HEK293T (cell line): ENCODE data around the gene NAPB.

ENCODE experiments used
- CTCF ChIA-PET: fragments of 350-600 bp; formaldehyde crosslinking; extraction: SDS; loops from one replicate; lab custom pipeline; 2021; ENCODE audit warnings: antibody characterized with exemption, inconsistent platforms; lab: Yijun Ruan, JAX
- POLR2A ChIA-PET: fragments of 350-600 bp; formaldehyde crosslinking; extraction: SDS; loops from one replicate; lab custom pipeline; 2020; ENCODE audit warnings: antibody characterized with exemption, inconsistent platforms; lab: Yijun Ruan, JAX
- DNase-seq: peaks from one replicate; pipeline ENCODE4 v3.0.0; 2012; ENCODE audit warnings: mixed read lengths; ENCODE audit errors: extremely low spot score
- ARNT ChIP-seq: fragments of 450-650 bp; IDR thresholded peaks from 2 replicates; pipeline ENCODE4 v1.6.1; 2017; ENCODE audit warnings: mild to moderate bottlenecking
- BHLHE40 ChIP-seq: fragments of 450-650 bp; IDR thresholded peaks from 2 replicates; pipeline ENCODE4 v1.6.1; 2016; ENCODE audit warnings: mild to moderate bottlenecking, moderate library complexity, borderline replicate concordance
- CTBP1 ChIP-seq: fragments of 450-650 bp; IDR thresholded peaks from 2 replicates; pipeline ENCODE4 v1.6.1; 2016; ENCODE audit warnings: borderline replicate concordance
- ELF4 ChIP-seq: fragments of 450-650 bp; IDR thresholded peaks from 2 replicates; pipeline ENCODE4 v1.6.1; 2017; ENCODE audit warnings: antibody characterized with exemption
- FOXA1 ChIP-seq: fragments of 450-650 bp; IDR thresholded peaks from 2 replicates; pipeline ENCODE4 v1.6.1; 2016; ENCODE audit warnings: mild to moderate bottlenecking
- FOXK2 ChIP-seq: fragments of 450-650 bp; IDR thresholded peaks from 2 replicates; pipeline ENCODE4 v1.6.1; 2016; ENCODE audit warnings: mild to moderate bottlenecking
- FOXM1 ChIP-seq: fragments of 450-650 bp; IDR thresholded peaks from 2 replicates; pipeline ENCODE4 v1.6.1; 2017; ENCODE audit warnings: mild to moderate bottlenecking, borderline replicate concordance
- HDGF ChIP-seq: fragments of 450-650 bp; IDR thresholded peaks from 2 replicates; pipeline ENCODE4 v1.6.1; 2017; ENCODE audit warnings: antibody characterized with exemption, borderline replicate concordance
- L3MBTL2 ChIP-seq: fragments of 450-650 bp; conservative IDR thresholded peaks from 2 replicates; pipeline ENCODE4 v1.6.1; 2016; ENCODE audit warnings: mild to moderate bottlenecking
- LEF1 ChIP-seq: fragments of 450-650 bp; IDR thresholded peaks from 2 replicates; pipeline ENCODE4 v1.6.1; 2017; ENCODE audit warnings: mild to moderate bottlenecking, borderline replicate concordance
- NFRKB ChIP-seq: fragments of 450-650 bp; IDR thresholded peaks from 2 replicates; pipeline ENCODE4 v1.6.1; 2016; ENCODE audit warnings: mild to moderate bottlenecking, moderate library complexity
- SP1 ChIP-seq: fragments of 450-650 bp; IDR thresholded peaks from 2 replicates; pipeline ENCODE4 v1.6.1; 2017
- SUZ12 ChIP-seq: fragments of 450-650 bp; IDR thresholded peaks from 2 replicates; pipeline ENCODE4 v1.6.1; 2016; ENCODE audit warnings: mild to moderate bottlenecking
- TARDBP ChIP-seq: fragments of 450-650 bp; IDR thresholded peaks from 2 replicates; pipeline ENCODE4 v1.6.1; 2016
- ZNF384 ChIP-seq: fragments of 450-650 bp; IDR thresholded peaks from 2 replicates; pipeline ENCODE4 v1.6.1; 2016
- TF ChIP-seq, protein P1 (sequence below): fragments of 450-650 bp; IDR thresholded peaks from 2 replicates; pipeline ENCODE4 v1.6.1; 2016

The NAPB gene

DNA sequence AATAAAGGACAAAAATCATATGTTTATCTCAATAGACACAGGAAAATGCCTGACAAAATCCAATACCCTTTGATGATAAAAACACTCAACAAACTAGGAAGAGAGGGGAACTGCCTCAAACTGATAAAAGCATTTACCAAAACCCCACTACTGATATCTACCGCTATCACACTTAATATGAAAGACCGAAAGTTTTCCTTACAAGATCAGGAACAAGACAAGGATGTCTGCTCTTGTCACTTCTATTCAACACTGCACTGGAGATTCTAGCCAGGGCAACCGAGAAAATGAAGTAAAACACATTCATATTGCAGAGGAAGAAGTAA is 34.2 kb downstream of the NAPB start:
- TF ChIP-seq TARDBP, result no peak
- no peak for TF ChIP-seq FOXM1
- TF ChIP-seq ELF4, result no peak
- no peak for TF ChIP-seq NFRKB
- TF ChIP-seq BHLHE40, result no peak
- TF ChIP-seq SP1, result no peak
- no peak for TF ChIP-seq ARNT
- no peak for TF ChIP-seq LEF1
- no peak for TF ChIP-seq ZNF384
- no peak for TF ChIP-seq CTBP1
- no peak for TF ChIP-seq HDGF
- TF ChIP-seq, protein P1, sequence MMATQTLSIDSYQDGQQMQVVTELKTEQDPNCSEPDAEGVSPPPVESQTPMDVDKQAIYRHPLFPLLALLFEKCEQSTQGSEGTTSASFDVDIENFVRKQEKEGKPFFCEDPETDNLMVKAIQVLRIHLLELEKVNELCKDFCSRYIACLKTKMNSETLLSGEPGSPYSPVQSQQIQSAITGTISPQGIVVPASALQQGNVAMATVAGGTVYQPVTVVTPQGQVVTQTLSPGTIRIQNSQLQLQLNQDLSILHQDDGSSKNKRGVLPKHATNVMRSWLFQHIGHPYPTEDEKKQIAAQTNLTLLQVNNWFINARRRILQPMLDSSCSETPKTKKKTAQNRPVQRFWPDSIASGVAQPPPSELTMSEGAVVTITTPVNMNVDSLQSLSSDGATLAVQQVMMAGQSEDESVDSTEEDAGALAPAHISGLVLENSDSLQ, result no peak
- no peak for TF ChIP-seq SUZ12
- no peak for TF ChIP-seq FOXA1
- TF ChIP-seq FOXK2, result no peak
- CTCF ChIA-PET, result no interaction called here
- POLR2A ChIA-PET, result interaction anchor here (1.3 kb wide), 2 partner anchors 22 to 29 kb away, joined by 3 to 5 read pairs; no protein-coding TSS in a partner anchor
- DNase-seq, result no peak

DNA sequence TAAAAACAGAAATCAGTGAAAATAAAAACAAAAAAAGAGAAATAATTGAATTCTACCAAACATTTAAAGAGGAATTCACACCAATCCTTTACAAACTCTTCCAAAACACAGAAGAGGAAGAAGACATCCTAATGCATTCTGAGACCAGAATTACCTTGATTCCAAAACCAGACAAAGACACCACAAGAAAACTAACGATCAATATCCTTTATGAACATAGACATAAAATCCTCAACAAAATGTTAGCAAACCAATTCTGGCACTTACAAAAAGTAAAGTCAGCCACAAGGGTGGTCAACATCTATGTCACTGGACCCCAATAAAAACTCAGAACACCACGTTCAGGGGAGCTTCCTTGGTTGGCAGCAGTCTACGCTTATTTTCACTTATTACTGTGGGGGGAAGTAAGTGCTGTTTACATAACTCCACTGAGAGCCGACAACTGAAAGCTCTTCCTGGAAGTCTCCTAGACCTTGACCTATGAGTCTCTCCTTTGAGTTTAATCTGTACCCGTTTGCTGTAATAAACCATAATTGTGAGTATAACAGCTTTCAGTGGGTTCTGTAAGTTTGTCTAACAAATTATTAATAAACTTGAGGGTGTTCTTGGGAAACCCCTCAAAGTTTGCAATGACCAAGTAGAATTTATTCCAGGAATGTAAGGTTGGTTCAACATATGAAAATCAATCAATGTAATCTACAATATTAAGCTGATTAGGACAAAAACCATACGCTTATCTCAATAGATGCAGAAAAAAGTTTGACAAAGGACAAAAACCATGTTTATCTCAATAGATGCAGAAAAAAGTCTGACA is 34.8 kb downstream of the NAPB start:
- POLR2A ChIA-PET, result interaction anchor here (1.3 kb wide), 2 partner anchors 22 to 29 kb away, joined by 3 to 5 read pairs; no protein-coding TSS in a partner anchor
- CTCF ChIA-PET, result no interaction called here
- no peak for DNase-seq
- TF ChIP-seq SP1 (no peak), FOXM1 (no peak), HDGF (no peak), CTBP1 (no peak), NFRKB (no peak), ELF4 (no peak), ARNT (no peak), LEF1 (no peak)

DNA sequence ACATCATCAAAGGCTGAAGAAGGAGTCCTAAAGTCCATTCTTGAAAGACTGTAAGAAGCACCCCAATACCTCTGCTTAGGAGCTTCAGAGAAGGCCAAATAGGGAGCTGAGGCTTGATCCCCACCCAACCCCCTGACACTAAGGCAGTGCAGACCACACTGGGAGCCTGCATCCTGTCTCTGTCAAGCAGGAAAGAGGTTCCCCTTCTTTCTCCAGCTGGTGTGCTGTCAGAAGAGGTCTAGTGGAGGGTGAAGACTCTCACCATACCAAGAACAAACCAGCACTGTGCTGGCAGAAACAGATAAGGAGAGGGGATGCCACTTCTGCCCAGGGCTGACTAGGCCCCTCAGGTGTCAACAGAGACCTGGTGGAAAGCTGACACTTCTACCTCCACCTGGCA is 39.4 kb downstream of the NAPB start:
- no peak for DNase-seq
- no peak for TF ChIP-seq TARDBP
- CTCF ChIA-PET, result no interaction called here
- POLR2A ChIA-PET, result no interaction called here

DNA sequence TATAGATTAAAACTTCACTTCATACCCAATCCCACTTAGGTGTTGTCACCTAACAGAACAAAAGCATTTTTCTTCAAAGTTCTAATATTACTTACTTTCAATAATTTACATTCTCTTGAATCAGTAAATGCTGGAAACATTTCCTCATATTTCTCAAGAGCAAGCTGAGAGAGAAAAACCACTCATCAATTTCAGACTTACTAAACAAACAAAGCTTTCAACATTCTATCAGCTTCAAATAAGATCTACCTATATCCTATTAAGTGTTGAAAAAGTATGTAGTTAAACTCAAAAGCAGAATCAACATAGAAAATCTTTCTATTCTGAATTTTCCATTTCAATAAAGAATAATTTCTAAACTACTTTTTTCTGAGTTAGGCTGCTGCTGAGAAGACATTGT is 41.5 kb downstream of the NAPB start:
- no peak for DNase-seq
- CTCF ChIA-PET, result no interaction called here
- no peak for TF ChIP-seq TARDBP
- no peak for TF ChIP-seq HDGF
- TF ChIP-seq SUZ12, result no peak
- no peak for TF ChIP-seq ELF4
- TF ChIP-seq FOXK2, result no peak
- TF ChIP-seq LEF1, result no peak
- no peak for TF ChIP-seq ZNF384
- no peak for TF ChIP-seq BHLHE40
- POLR2A ChIA-PET, result no interaction called here

DNA sequence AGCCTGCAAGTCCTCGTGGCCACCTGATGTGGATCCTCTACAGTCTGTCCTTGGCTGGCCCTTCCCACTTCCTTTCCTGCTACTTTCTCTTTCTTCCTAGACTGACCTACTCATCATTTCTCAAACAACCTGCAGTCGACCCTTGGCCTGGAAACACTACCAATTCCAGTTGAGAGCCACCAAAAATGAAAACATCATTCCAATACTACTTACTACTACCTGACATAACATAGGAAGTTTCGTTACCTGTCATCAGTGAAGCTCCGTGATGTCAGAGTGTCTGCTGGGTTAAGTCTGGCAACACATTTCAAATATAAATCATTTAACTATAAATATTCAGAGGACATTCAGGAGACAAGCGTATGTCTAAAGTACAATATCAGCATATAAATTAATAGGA is 45.5 kb downstream of the NAPB start:
- ChIA-PET CTCF (no interaction called here), POLR2A (no interaction called here)
- no peak for DNase-seq
- TF ChIP-seq SP1, result no peak
- no peak for TF ChIP-seq FOXK2
- no peak for TF ChIP-seq ELF4
- TF ChIP-seq BHLHE40, result no peak
- no peak for TF ChIP-seq ARNT
- TF ChIP-seq CTBP1, result no peak
- TF ChIP-seq TARDBP, result no peak
- TF ChIP-seq ZNF384, result no peak
- TF ChIP-seq, protein P1, result no peak
- no peak for TF ChIP-seq FOXM1
- no peak for TF ChIP-seq HDGF
- no peak for TF ChIP-seq LEF1
- TF ChIP-seq L3MBTL2, result no peak
- no peak for TF ChIP-seq SUZ12
- TF ChIP-seq FOXA1, result no peak
- TF ChIP-seq NFRKB, result no peak

DNA sequence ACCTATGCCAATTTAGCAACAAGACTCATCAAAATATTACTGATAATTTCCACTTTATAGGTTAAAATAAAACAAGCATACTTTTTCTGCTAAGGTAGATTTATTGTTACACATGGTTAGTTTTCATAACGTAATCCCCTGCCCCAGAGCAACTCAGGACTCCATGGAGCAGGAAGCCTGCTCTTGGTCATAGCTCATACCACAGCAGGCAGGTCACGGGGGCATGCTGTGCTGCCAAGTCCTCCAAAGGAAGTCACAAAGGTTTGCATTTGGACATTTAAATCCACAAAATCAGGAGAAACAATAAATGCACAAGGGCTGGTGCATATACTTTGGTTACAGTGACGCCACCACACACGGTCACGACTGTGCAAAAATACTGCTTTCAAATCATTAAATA is 46.8 kb downstream of the NAPB start:
- ChIA-PET CTCF (no interaction called here), POLR2A (interaction anchor here (1.4 kb wide), 1 partner anchor 24 kb away, joined by 5 read pairs; the partner anchor contains the start of gene NXT1)
- no peak for DNase-seq
- no peak for TF ChIP-seq SP1
- no peak for TF ChIP-seq ELF4
- TF ChIP-seq ARNT, result no peak
- no peak for TF ChIP-seq SUZ12
- no peak for TF ChIP-seq LEF1
- no peak for TF ChIP-seq FOXM1
- no peak for TF ChIP-seq FOXK2
- no peak for TF ChIP-seq HDGF

DNA sequence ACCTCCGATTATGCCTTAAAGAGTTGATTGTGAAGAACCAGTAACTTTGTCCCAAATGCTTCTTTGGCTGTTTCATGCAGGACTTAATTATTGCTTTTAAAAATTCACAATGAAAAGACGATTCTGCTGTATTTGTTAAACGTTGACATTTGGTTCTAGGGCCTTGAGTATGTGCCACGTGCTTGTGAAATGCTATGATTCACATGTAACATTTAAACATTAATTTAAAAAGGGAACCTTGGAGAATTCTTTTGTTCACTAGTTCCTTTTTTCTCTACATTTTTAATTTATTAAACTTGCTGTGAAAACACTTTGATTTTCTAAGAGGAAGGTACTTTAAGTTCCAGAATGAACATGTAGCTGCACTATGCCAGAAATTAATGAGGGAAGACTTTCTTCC is 49.8 kb downstream of the NAPB start:
- ChIA-PET POLR2A (interaction anchor here (1.0 kb wide), 1 partner anchor 10 kb away, joined by 3 read pairs; no protein-coding TSS in a partner anchor), CTCF (no interaction called here)
- no peak for TF ChIP-seq L3MBTL2
- no peak for TF ChIP-seq NFRKB
- no peak for TF ChIP-seq CTBP1
- TF ChIP-seq BHLHE40, result no peak
- no peak for TF ChIP-seq FOXM1
- TF ChIP-seq LEF1, result no peak
- TF ChIP-seq FOXK2, result no peak
- no peak for TF ChIP-seq ELF4
- no peak for TF ChIP-seq TARDBP
- no peak for DNase-seq
